Measurements from ENCODE around the gene AGAP2. TPM values are rescaled to one million over a fixed set of nuclear protein-coding genes. Genes with fewer than 3 reads are reported as not detected.

Gene AGAP2
- total and polyA plus RNA-seq, 2 donors (not counting 1 experiment from before 2014, with no cell fraction given), result 22.2 to 27.0 TPM

GRCh38 chr12:57719777-57720605 is 18.6 kb downstream of the AGAP2 start:
- Histone ChIP-seq H3K27ac (ENCODE audit: low read length in 2 of 2) (no peak overlapping the region), H3K4me1 (ENCODE audit: control insufficient read depth in 2 of 2, insufficient read depth in 2 of 2, low read length in 2 of 2) (peaks cover 17 to 21% of the 10 kb centered on the region in 2 donors), H3K4me3 (ENCODE audit: control extremely low read depth in 1 of 5, extremely low read depth in 1 of 5, insufficient read depth in 1 of 5, low read depth in 2 of 5, low read length in 4 of 5) (no peak overlapping the region), H4K20me1 (ENCODE audit: control insufficient read depth, insufficient read depth, low read length, poor library complexity, severe bottlenecking) (peaks cover 29% of the 10 kb centered on the region), H3K9me3 (ENCODE audit: control extremely low read depth in 1 of 3, control insufficient read depth in 2 of 3, insufficient read depth in 1 of 3, low read length in 2 of 3) (no peaks in the 10 kb centered on the region), H3K36me3 (replicated peaks in 1 of 2; ENCODE audit: control extremely low read depth in 1 of 2, control insufficient read depth in 1 of 2, extremely low read depth in 1 of 2, insufficient read depth in 2 of 2, low read length in 1 of 2) (peaks cover 3 to 58% of the 10 kb centered on the region in 2 experiments), H3K79me2 (ENCODE audit: control insufficient read depth, insufficient read depth, low read length) (peaks cover 3% of the 10 kb centered on the region), H3K27me3 (replicated peaks in 1 of 4; ENCODE audit: control extremely low read depth in 1 of 4, control insufficient read depth in 3 of 4, insufficient read depth in 4 of 4, low read length in 3 of 4) (no peaks in the 10 kb centered on the region), H3K9ac (ENCODE audit: low read length) (no peak overlapping the region), H3K4me2 (replicated peaks; ENCODE audit: low read depth, low read length, poor library complexity, severe bottlenecking) (no peak overlapping the region), H2AFZ (ENCODE audit: insufficient read depth, low read depth, low read length, poor library complexity, severe bottlenecking) (no peak overlapping the region)
- no peak for ATAC-seq (ENCODE audit: low read depth)
- TF ChIP-seq, protein P1, sequence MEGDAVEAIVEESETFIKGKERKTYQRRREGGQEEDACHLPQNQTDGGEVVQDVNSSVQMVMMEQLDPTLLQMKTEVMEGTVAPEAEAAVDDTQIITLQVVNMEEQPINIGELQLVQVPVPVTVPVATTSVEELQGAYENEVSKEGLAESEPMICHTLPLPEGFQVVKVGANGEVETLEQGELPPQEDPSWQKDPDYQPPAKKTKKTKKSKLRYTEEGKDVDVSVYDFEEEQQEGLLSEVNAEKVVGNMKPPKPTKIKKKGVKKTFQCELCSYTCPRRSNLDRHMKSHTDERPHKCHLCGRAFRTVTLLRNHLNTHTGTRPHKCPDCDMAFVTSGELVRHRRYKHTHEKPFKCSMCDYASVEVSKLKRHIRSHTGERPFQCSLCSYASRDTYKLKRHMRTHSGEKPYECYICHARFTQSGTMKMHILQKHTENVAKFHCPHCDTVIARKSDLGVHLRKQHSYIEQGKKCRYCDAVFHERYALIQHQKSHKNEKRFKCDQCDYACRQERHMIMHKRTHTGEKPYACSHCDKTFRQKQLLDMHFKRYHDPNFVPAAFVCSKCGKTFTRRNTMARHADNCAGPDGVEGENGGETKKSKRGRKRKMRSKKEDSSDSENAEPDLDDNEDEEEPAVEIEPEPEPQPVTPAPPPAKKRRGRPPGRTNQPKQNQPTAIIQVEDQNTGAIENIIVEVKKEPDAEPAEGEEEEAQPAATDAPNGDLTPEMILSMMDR (IDR thresholded peaks at IDR 0.05), result no peak
- no peak for TF ChIP-seq EZH2 (IDR thresholded peaks at IDR 0.05; ENCODE audit: borderline replicate concordance, insufficient read depth, low read depth, low read length, poor library complexity, severe bottlenecking)
- WGBS (ENCODE audit: insufficient coverage), result 98% methylated on average over 16 of the region's 20 CpGs
- peaks cover 21% of the 10 kb centered on the region for H3K4me1 Mint-ChIP-seq
- ChIA-PET POLR2A (interaction anchor here (0.6 kb wide), 1 partner anchor 22 kb away, joined by 3 read pairs; no protein-coding TSS in a partner anchor), CTCF (no interaction called here)
- no peak overlapping the region for H3K27ac Mint-ChIP-seq
- no peak overlapping the region for H3K4me3 Mint-ChIP-seq
- no peaks in the 10 kb centered on the region for H3K27me3 Mint-ChIP-seq
- intact Hi-C loops (cut with micrococcal nuclease), result no loop called here
- no peak for DNase-seq
- H3K9me3 Mint-ChIP-seq (ENCODE audit: insufficient read depth), result no peaks in the 10 kb centered on the region
